ENCODE data around the gene NOC3L. TPM values are rescaled to one million over a fixed set of nuclear protein-coding genes. Genes with fewer than 3 reads are reported as not detected.

The NOC3L gene
- total and polyA plus RNA-seq, 10 of the 15 experiments (the other 5 are each of a cell fraction or from before 2014, with no cell fraction given) = 27.8 to 51.4 (median 40.5) TPM

- TF ChIP-seq ZNF687 (IDR thresholded peaks at IDR 0.05) (no peak), ASH2L (IDR thresholded peaks at IDR 0.05; ENCODE audit: borderline replicate concordance, low read depth) (0 out of 2 replicates have a peak, but pooled peaks have one; percentile 65), MTA2 (IDR thresholded peaks at IDR 0.05; ENCODE audit: low read depth) (no peak; the same call in 1 of the 2 replicates), CUX1 (IDR thresholded peaks at IDR 0.05; ENCODE audit: insufficient replicate concordance, low read depth, low read length) (peak; percentile 20), IRF3 (IDR thresholded peaks at IDR 0.05) (no peak)
These were observed 18.1 kb downstream of the NOC3L start (continued) for GRCh38 chr10:94344522-94345122.

Measured in GM12878 (cell line).